ENCODE measurements around the gene TUNAR. TPM values are rescaled to one million over a fixed set of nuclear protein-coding genes. Genes with fewer than 3 reads are reported as not detected.

Gene TUNAR
- total and polyA plus RNA-seq, 10 donors = 0.03 to 0.69 (median 0.35) TPM; not detected in 5

DNA sequence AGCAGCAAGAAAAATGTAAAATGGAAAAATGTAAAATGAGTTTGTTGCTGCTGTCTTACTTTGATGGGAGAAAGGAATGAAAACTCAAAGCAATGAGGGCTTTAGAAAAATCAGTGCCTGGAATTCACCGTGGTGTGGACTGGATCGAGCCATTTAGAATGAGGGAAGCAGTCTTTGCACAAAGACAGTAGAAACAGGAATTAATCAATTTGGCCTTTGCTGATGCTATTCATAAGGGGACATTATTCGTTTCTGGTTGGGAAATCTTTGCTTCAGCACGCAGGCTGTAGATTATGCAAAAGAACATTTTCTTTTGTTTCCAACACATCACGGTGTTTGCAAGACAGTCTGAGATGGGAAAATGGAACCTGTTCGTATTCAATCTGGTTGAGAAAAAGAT, 6.9 kb upstream of the TUNAR start:
- H3K36me3 ChIP-seq = no peaks in the 10 kb centered on the region
- H3K4me1 ChIP-seq = no peaks in the 10 kb centered on the region
- no peak for TF ChIP-seq POLR2A (IDR thresholded peaks at IDR 0.05)
- TF ChIP-seq POLR2AphosphoS5 (IDR thresholded peaks at IDR 0.05) = no peak
- TF ChIP-seq, protein P1, sequence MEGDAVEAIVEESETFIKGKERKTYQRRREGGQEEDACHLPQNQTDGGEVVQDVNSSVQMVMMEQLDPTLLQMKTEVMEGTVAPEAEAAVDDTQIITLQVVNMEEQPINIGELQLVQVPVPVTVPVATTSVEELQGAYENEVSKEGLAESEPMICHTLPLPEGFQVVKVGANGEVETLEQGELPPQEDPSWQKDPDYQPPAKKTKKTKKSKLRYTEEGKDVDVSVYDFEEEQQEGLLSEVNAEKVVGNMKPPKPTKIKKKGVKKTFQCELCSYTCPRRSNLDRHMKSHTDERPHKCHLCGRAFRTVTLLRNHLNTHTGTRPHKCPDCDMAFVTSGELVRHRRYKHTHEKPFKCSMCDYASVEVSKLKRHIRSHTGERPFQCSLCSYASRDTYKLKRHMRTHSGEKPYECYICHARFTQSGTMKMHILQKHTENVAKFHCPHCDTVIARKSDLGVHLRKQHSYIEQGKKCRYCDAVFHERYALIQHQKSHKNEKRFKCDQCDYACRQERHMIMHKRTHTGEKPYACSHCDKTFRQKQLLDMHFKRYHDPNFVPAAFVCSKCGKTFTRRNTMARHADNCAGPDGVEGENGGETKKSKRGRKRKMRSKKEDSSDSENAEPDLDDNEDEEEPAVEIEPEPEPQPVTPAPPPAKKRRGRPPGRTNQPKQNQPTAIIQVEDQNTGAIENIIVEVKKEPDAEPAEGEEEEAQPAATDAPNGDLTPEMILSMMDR (IDR thresholded peaks at IDR 0.05 in 8 of 11, conservative IDR thresholded peaks at IDR 0.05 in 3 of 11) = no peak
- intact Hi-C loops (cut with DNase I; ENCODE audit: low total_unique reads) = no loop called here
- peaks cover 0 to 39% (median 0%) of the 10 kb centered on the region in 7 donors for H3K27me3 ChIP-seq (replicated peaks in 1 of 7)
- H3K9me3 ChIP-seq = peaks cover 0 to 7% (median 2%) of the 10 kb centered on the region in 8 donors
- no peak overlapping the region for H3K27ac ChIP-seq
- WGBS, 5 donors = 78 to 83% (median 81%) methylated on average over 6 of the region's 6 CpGs
- no peak overlapping the region for H3K4me3 ChIP-seq
- DNase-seq = no peak

DNA sequence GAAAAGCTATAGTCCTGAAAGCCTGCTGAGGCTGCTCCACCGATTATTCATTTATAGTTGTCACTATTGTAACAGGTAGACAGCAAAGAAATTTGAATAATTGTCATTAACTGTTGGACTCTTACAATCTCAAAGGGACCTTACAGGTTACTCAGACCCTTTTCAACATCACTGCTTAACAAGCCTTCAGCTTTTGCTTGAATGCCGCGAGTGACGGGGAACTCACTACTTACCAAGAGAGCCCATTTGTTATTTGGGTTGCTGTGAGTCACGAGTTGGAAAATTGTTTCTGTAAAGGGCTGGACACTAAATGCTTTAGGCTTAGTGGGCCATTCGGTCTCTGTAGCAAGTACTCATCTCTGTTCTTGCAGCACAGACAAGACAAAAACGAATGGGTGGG, 5.9 kb upstream of the TUNAR start:
- WGBS, 5 donors = 75 to 87% (median 85%) methylated on average over 7 of the region's 7 CpGs
- H3K4me1 ChIP-seq = peaks cover 0 to 1% (median under 1%) of the 10 kb centered on the region in 6 donors

DNA sequence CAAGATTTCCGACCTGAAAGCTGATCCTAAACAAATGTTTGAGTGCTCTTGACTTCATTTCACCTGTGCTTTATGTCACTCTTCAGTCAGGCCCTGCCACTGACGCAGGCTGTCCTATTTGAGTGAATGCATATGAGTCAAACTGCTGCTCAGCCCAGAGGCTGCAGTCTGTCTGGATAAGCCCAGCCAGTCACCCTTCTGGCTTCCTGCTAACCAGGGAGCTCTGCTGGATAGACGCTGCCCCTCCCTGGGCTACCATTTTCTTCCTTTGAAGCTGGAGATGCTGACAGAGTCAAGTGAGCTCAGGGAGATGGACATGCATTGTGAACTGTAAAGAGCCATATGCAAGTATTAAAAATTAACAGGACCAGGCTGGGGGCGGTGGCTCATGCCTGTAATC, 5.1 kb upstream of the TUNAR start:
- TF ChIP-seq POLR2AphosphoS5 (IDR thresholded peaks at IDR 0.05) = no peak
- TF ChIP-seq, protein P1 (IDR thresholded peaks at IDR 0.05 in 8 of 11, conservative IDR thresholded peaks at IDR 0.05 in 3 of 11) = no peak
- TF ChIP-seq POLR2A (IDR thresholded peaks at IDR 0.05) = no peak
- intact Hi-C loops (cut with DNase I; ENCODE audit: low total_unique reads) = no loop called here
- Histone ChIP-seq H3K4me3 (no peak overlapping the region), H3K4me1 (peaks cover 0 to 9% (median 6%) of the 10 kb centered on the region in 6 donors), H3K27ac (no peak overlapping the region), H3K9me3 (no peaks in the 10 kb centered on the region), H3K36me3 (no peaks in the 10 kb centered on the region), H3K27me3 (replicated peaks in 1 of 7) (peaks cover 0 to 52% (median 15%) of the 10 kb centered on the region in 7 donors)
- DNase-seq = no peak
- 64 to 78% (median 70%) methylated on average over 4 of the region's 4 CpGs for WGBS, 5 donors

More for the DNA sequence above, 5.9 kb upstream of the TUNAR start:
- DNase-seq = no peak
- Histone ChIP-seq H3K27ac (no peak overlapping the region), H3K27me3 (replicated peaks in 1 of 7) (peaks cover 0 to 44% (median 8%) of the 10 kb centered on the region in 7 donors), H3K4me3 (no peak overlapping the region), H3K36me3 (no peaks in the 10 kb centered on the region), H3K9me3 (peaks cover 0 to 7% (median 2%) of the 10 kb centered on the region in 8 donors)
- TF ChIP-seq, protein P1 (IDR thresholded peaks at IDR 0.05 in 8 of 11, conservative IDR thresholded peaks at IDR 0.05 in 3 of 11) = no peak
- TF ChIP-seq POLR2AphosphoS5 (IDR thresholded peaks at IDR 0.05) (no peak), POLR2A (IDR thresholded peaks at IDR 0.05) (no peak)
- intact Hi-C loops (cut with DNase I; ENCODE audit: low total_unique reads) = no loop called here

DNA sequence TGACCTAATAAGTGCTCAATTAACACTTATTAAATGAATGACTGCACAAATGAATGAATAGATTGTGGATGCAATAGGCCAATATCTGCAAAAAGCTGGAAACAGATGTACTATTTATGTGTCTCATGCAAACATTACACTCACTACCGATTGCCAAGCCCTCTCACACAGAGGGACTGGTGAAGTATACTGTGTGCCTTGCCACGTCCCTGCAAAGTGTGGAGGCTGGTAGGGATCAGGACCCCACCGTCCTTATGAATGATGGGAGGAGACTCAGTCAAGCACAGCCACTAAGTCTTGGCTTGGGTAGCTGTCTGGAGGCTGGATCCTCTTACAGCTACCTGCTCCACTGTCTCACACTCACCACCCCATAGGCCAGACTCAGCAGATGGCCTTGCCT, 3.9 kb upstream of the TUNAR start:
- no peak overlapping the region for H3K27ac ChIP-seq
- no peak overlapping the region for H3K4me3 ChIP-seq
- WGBS, 5 donors = 48 to 79% (median 64%) methylated on average over 3 of the region's 3 CpGs
- TF ChIP-seq POLR2AphosphoS5 (IDR thresholded peaks at IDR 0.05) (no peak), POLR2A (IDR thresholded peaks at IDR 0.05) (no peak)
- TF ChIP-seq, protein P1 (IDR thresholded peaks at IDR 0.05 in 8 of 11, conservative IDR thresholded peaks at IDR 0.05 in 3 of 11) = no peak
- H3K27me3 ChIP-seq (replicated peaks in 1 of 7) = peaks cover 0 to 64% (median 26%) of the 10 kb centered on the region in 7 donors
- no peak for DNase-seq
- intact Hi-C loops (cut with DNase I; ENCODE audit: low total_unique reads) = no loop called here
- H3K36me3 ChIP-seq = no peaks in the 10 kb centered on the region
- no peaks in the 10 kb centered on the region for H3K9me3 ChIP-seq
- peaks cover 0 to 18% (median 8%) of the 10 kb centered on the region in 6 donors for H3K4me1 ChIP-seq

All from spleen (tissue), 11 donors.